ENCODE measurements around the gene WDR74.
A peak's percentile ranks its signal among the peaks of the same experiment; 100 is the strongest.

The WDR74 gene

DNA sequence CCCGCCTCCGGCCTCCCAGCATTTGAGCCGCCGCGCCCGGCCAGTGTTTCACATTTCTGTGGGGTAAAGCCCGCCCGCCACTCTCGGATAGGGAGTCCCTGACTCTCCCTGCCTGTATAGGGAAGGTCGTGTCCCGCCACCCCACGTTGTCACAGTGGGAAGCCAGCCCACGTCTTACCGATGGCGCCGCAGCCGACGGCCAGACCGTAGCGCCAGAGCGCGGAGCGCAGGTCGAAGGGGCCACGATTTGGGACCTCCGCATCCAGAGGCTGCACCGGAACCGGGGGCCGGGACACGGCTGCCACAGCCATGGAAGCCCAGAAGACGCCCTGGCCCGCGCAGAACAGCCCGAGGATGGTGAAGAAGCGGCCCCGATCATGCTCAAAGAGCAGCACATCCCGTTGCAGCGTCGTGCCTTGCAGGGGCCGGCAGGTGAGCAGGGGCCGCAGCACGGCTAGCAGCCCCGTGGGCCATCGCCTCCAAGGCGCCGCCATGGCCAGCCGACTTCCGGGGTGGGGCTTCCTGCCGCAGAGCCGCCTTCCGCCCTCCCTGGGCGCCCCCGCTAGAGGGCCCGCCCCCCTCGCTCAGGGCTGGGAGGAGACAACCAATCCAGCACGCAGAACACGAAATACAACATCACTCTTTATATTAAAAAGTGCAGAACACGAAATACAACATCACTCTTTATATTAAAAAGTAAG is 47.7 kb downstream of the WDR74 start, which contains the start of gene TMEM223:
Gene TMEM223 (minus strand): TSS at position 506 of the 701 bp plus-strand sequence. CDS start 12 bp downstream, at position 494.
- peak; percentile 80 for DNase-seq

DNA sequence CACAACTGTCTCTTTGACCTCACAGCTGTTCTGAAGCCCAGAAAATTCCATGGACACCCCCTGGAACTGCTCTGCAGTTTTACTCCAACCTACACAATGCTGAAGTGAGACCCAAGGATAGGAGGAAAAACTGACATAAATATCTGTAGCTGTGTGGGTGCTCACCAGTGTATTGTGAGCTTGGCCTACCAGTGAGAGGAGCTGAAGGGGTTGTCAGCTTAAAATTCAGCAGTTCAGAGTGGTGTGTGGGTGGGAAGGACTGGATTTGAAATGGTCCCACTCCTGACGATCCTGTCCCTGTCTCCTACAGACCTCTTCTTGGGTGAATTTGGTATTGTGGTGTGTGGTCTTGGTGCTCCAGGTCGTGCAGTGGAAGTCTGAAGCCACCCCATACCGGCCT is 49.8 kb downstream of the WDR74 start:
- no peak for DNase-seq

DNA sequence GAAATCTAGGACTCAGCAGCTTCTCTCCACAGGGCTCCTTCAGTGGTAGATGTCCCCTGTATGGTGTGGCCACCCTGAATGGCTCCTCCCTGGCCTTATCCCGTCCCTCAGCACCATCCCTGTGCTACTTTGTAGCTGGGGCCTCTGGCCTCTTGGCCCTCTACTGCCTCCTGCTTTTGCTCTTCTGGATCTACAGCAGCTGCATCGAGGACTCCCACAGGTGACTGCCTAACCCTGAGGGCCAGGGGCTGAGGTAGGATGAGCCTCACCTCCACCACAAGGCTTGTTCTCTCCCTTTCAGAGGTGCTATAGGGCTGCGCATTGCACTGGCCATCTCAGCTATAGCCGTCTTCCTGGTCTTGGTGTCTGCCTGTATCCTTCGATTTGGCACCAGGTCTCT is 50.4 kb downstream of the WDR74 start:
- no peak for DNase-seq

- peak; percentile 98 for DNase-seq
These were observed 52.2 kb downstream of the WDR74 start, which contains the start of gene TMEM179B for GRCh38 chr11:62787005-62787759. Gene TMEM179B (plus strand): TSS chr11:62787402. CDS start chr11:62787432, 30 bp downstream.

DNA sequence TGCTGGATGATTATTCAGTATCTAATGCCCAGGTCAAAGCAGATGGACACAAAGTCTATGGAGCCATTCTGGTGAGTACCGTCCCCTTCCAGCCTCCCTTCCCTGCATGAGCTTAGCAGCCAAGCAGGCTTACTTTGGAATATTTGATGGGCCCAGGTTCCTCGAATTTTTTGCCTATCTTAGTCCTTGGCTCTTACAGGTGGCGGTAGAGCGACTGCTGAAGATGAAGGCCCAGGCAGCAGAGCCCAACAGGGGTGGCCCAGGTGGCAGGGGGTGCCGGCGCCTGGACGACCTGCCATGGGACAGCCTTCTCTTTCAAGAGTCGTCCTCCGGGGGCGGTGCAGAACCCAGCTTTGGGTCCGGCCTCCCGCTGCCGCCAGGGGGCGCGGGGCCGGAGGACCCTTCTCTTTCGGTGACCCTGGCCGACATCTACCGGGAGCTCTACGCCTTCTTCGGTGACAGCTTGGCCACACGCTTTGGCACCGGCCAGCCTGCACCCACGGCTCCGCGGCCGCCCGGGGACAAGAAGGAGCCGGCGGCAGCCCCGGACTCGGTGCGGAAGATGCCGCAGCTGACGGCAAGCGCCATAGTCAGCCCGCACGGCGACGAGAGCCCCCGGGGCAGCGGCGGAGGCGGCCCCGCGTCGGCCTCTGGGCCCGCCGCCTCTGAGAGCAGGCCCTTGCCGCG is 52.9 kb downstream of the WDR74 start:
- DNase-seq: peak; percentile 81

All from NCI-H1092 treated with DMSO at 0.1 percent for 48 hours (cell line).